Mammary epithelial cell (primary cell): ENCODE data around the gene ZC3H12A.

Experiments
- CTCF ChIP-seq, 2 donors: IDR thresholded peaks in 1 of 2; conservative IDR thresholded peaks in 1 of 2; 2 replicates each; pipeline ENCODE4 v1.5.1; 2011 to 2012; ENCODE audit warnings: inconsistent platforms in 2 of 2, low read length in 2 of 2, mild to moderate bottlenecking in 2 of 2, control low read depth in 1 of 2, low read depth in 1 of 2; ENCODE audit not compliant: insufficient read depth in 1 of 2; ENCODE audit errors: extremely low read depth in 1 of 2
- EZH2 ChIP-seq: IDR thresholded peaks from 2 replicates; pipeline ENCODE4 v1.6.1; 2012; ENCODE audit warnings: low read length, inconsistent platforms, borderline replicate concordance

GRCh38 chr1:37433171-37433570 lies 41.2 kb upstream of the ZC3H12A start:
- TF ChIP-seq CTCF (conservative IDR thresholded peaks at IDR 0.05 in 1 of 2, IDR thresholded peaks at IDR 0.05 in 1 of 2; ENCODE audit: extremely low read depth in 1 of 2, insufficient read depth in 1 of 2, low read depth in 1 of 2, low read length in 2 of 2) (no peak), EZH2 (no peak)
